Measurements from ENCODE around the gene GM2A. TPM values are rescaled to one million over a fixed set of nuclear protein-coding genes. Genes with fewer than 3 reads are reported as not detected.

GM2A gene
- total RNA-seq, 1 experiment from 2014 or later = 36.2 TPM

DNA sequence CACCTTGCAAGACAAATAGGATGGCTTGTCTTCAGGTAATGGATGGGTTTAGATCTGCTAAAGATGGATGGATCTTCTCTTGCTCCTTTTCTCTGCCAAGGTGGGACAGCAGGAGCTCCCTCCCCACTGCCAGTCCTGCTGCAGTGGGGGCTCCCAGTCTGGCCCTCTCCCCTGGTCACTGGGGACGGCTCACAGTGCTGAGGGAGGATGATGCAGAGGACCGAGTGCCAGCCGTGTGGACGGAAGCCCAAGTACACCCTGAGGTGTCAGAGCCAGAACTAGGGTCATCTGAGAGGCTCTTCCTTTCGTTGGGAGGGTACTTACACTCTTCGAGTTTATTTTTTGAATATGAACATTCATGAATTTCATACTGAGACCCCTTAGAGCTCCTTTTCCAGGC is 34.8 kb upstream of the GM2A start:
- DNase-seq (ENCODE audit: low spot score) = no peak
- Mint-ChIP-seq H3K36me3 (no peaks in the 10 kb centered on the region), H3K4me3 (no peak overlapping the region), H3K9me3 (no peaks in the 10 kb centered on the region), H3K4me1 (peaks cover 16% of the 10 kb centered on the region), H3K27me3 (ENCODE audit: low read depth) (no peaks in the 10 kb centered on the region; the same call in 1 of the 2 replicates), H3K27ac (no peak overlapping the region)
- POLR2A ChIA-PET = no interaction called here
- ATAC-seq = no peak
- CTCF ChIA-PET = no interaction called here
- TF ChIP-seq ZBTB21 (CRISPR knock-in tag; IDR thresholded peaks at IDR 0.05; ENCODE audit: borderline replicate concordance) (no peak), ERG (CRISPR knock-in tag; IDR thresholded peaks at IDR 0.05) (no peak), CREM (CRISPR knock-in tag; IDR thresholded peaks at IDR 0.05) (no peak), ZNF121 (CRISPR knock-in tag; IDR thresholded peaks at IDR 0.05) (no peak), FOXK1 (CRISPR knock-in tag; IDR thresholded peaks at IDR 0.05) (no peak), HMGXB4 (CRISPR knock-in tag; IDR thresholded peaks at IDR 0.05) (no peak), GTF2I (CRISPR knock-in tag; conservative IDR thresholded peaks at IDR 0.05) (no peak), FOXJ3 (CRISPR knock-in tag; IDR thresholded peaks at IDR 0.05; ENCODE audit: borderline replicate concordance) (no peak)
- TF ChIP-seq, protein P1, sequence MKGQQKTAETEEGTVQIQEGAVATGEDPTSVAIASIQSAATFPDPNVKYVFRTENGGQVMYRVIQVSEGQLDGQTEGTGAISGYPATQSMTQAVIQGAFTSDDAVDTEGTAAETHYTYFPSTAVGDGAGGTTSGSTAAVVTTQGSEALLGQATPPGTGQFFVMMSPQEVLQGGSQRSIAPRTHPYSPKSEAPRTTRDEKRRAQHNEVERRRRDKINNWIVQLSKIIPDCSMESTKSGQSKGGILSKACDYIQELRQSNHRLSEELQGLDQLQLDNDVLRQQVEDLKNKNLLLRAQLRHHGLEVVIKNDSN (CRISPR knock-in tag; IDR thresholded peaks at IDR 0.05) = no peak

DNA sequence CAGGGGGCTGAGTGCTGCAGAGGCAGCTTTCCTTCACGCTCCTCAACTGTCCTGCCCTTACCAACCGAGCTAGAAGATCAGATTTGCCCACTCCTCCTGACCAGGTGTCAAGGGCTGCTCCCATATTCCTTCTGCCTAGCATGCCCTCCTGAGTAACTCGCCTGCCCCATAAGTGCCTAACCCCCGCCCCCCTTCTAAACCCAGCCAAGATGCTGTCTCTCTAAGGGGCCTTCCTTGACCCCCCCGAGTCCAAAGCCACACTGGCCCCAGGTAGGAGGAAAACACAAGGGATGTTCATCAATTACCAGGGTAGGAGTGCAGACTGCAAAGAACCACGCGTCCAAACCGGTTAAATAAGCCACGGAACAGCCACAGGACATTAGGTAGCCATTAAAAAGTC is 33.8 kb upstream of the GM2A start:
- no peak for DNase-seq (ENCODE audit: low spot score)
- no peak overlapping the region for H3K4me3 Mint-ChIP-seq
- no peaks in the 10 kb centered on the region; the same call in 1 of the 2 replicates for H3K27me3 Mint-ChIP-seq (ENCODE audit: low read depth)
- peaks cover 14% of the 10 kb centered on the region for H3K4me1 Mint-ChIP-seq
- ChIA-PET POLR2A (no interaction called here), CTCF (no interaction called here)
- no peak for ATAC-seq
- no peaks in the 10 kb centered on the region for H3K36me3 Mint-ChIP-seq
- no peak overlapping the region for H3K27ac Mint-ChIP-seq
- no peaks in the 10 kb centered on the region for H3K9me3 Mint-ChIP-seq
- TF ChIP-seq SOX15 (CRISPR knock-in tag; IDR thresholded peaks at IDR 0.05) = no peak
- no peak for TF ChIP-seq ESRRA (CRISPR knock-in tag; IDR thresholded peaks at IDR 0.05; ENCODE audit: borderline replicate concordance)
- no peak for TF ChIP-seq PRDM15 (CRISPR knock-in tag; IDR thresholded peaks at IDR 0.05)
- TF ChIP-seq, protein P2, sequence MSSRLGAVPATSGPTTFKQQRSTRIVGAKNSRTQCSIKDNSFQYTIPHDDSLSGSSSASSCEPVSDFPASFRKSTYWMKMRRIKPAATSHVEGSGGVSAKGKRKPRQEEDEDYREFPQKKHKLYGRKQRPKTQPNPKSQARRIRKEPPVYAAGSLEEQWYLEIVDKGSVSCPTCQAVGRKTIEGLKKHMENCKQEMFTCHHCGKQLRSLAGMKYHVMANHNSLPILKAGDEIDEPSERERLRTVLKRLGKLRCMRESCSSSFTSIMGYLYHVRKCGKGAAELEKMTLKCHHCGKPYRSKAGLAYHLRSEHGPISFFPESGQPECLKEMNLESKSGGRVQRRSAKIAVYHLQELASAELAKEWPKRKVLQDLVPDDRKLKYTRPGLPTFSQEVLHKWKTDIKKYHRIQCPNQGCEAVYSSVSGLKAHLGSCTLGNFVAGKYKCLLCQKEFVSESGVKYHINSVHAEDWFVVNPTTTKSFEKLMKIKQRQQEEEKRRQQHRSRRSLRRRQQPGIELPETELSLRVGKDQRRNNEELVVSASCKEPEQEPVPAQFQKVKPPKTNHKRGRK (CRISPR knock-in tag; IDR thresholded peaks at IDR 0.05; ENCODE audit: borderline replicate concordance) = no peak
- TF ChIP-seq CREB1 (CRISPR knock-in tag; IDR thresholded peaks at IDR 0.05) = no peak
- TF ChIP-seq MYBL2 (CRISPR knock-in tag; IDR thresholded peaks at IDR 0.05) = no peak
- TF ChIP-seq ATF2 (CRISPR knock-in tag; IDR thresholded peaks at IDR 0.05; ENCODE audit: borderline replicate concordance, low read depth) = no peak
- no peak for TF ChIP-seq ZNF281 (CRISPR knock-in tag; IDR thresholded peaks at IDR 0.05)
- TF ChIP-seq GTF2I (CRISPR knock-in tag; conservative IDR thresholded peaks at IDR 0.05) = no peak
- no peak for TF ChIP-seq ETV6 (CRISPR knock-in tag; IDR thresholded peaks at IDR 0.05)
